Ishikawa (cell line): ENCODE measurements around the gene ANKRD42.

Source experiments
- CEBPB ChIP-seq: IDR thresholded peaks from 2 replicates; pipeline ENCODE4 v1.6.1; 2012
- CREB1 ChIP-seq: IDR thresholded peaks from 2 replicates; pipeline ENCODE4 v1.6.1; 2012; ENCODE audit warnings: low read depth
- EGR1 ChIP-seq: IDR thresholded peaks from 2 replicates; pipeline ENCODE4 v1.6.1; 2012
- EP300 ChIP-seq: IDR thresholded peaks from 2 replicates; pipeline ENCODE4 v1.6.1; 2012; ENCODE audit warnings: borderline replicate concordance
- FOXM1 ChIP-seq: IDR thresholded peaks from 2 replicates; pipeline ENCODE4 v1.6.1; 2012; ENCODE audit warnings: low read depth, borderline replicate concordance
- NFIC ChIP-seq: IDR thresholded peaks from 2 replicates; pipeline ENCODE4 v1.6.1; 2012
- RAD21 ChIP-seq: IDR thresholded peaks from 2 replicates; pipeline ENCODE4 v1.6.1; 2012; ENCODE audit warnings: low read depth
- TAF1 ChIP-seq: IDR thresholded peaks from 2 replicates; pipeline ENCODE4 v1.6.1; 2012; ENCODE audit warnings: low read depth, mild to moderate bottlenecking
- TCF12 ChIP-seq: IDR thresholded peaks from 2 replicates; pipeline ENCODE4 v1.6.1; 2012; ENCODE audit warnings: low read depth
- TEAD4 ChIP-seq: IDR thresholded peaks from 2 replicates; pipeline ENCODE4 v1.6.1; 2012
- USF1 ChIP-seq: IDR thresholded peaks from 2 replicates; pipeline ENCODE4 v1.6.1; 2012
- YY1 ChIP-seq: IDR thresholded peaks from 2 replicates; pipeline ENCODE4 v1.6.1; 2012; ENCODE audit warnings: low read depth
- ZBTB7A ChIP-seq: IDR thresholded peaks from 2 replicates; pipeline ENCODE4 v1.6.1; 2012; ENCODE audit warnings: low read depth
- TF ChIP-seq, protein P1 (sequence below): IDR thresholded peaks from 2 replicates; pipeline ENCODE4 v1.6.1; 2012; ENCODE audit warnings: low read depth, mild to moderate bottlenecking
- TF ChIP-seq, protein P2 (sequence below): IDR thresholded peaks from 2 replicates; pipeline ENCODE4 v1.6.1; 2012

Gene ANKRD42

GRCh38 chr11:83219095-83219494 is 25.6 kb downstream of the ANKRD42 start:
- TF ChIP-seq FOXM1: no peak
- peak; percentile 46; the same call in 1 of the 2 replicates for TF ChIP-seq RAD21

GRCh38 chr11:83220260-83220659 is 26.7 kb downstream of the ANKRD42 start:
- no peak for TF ChIP-seq YY1
- TF ChIP-seq USF1: no peak
- TF ChIP-seq TAF1: no peak
- TF ChIP-seq TEAD4: no peak
- TF ChIP-seq FOXM1: no peak
- no peak for TF ChIP-seq TCF12
- no peak for TF ChIP-seq EP300
- TF ChIP-seq CREB1: no peak
- no peak for TF ChIP-seq NFIC
- TF ChIP-seq EGR1: no peak
- TF ChIP-seq, protein P1, sequence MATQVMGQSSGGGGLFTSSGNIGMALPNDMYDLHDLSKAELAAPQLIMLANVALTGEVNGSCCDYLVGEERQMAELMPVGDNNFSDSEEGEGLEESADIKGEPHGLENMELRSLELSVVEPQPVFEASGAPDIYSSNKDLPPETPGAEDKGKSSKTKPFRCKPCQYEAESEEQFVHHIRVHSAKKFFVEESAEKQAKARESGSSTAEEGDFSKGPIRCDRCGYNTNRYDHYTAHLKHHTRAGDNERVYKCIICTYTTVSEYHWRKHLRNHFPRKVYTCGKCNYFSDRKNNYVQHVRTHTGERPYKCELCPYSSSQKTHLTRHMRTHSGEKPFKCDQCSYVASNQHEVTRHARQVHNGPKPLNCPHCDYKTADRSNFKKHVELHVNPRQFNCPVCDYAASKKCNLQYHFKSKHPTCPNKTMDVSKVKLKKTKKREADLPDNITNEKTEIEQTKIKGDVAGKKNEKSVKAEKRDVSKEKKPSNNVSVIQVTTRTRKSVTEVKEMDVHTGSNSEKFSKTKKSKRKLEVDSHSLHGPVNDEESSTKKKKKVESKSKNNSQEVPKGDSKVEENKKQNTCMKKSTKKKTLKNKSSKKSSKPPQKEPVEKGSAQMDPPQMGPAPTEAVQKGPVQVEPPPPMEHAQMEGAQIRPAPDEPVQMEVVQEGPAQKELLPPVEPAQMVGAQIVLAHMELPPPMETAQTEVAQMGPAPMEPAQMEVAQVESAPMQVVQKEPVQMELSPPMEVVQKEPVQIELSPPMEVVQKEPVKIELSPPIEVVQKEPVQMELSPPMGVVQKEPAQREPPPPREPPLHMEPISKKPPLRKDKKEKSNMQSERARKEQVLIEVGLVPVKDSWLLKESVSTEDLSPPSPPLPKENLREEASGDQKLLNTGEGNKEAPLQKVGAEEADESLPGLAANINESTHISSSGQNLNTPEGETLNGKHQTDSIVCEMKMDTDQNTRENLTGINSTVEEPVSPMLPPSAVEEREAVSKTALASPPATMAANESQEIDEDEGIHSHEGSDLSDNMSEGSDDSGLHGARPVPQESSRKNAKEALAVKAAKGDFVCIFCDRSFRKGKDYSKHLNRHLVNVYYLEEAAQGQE: no peak
- TF ChIP-seq CEBPB: no peak
- no peak for TF ChIP-seq RAD21
- TF ChIP-seq, protein P2, sequence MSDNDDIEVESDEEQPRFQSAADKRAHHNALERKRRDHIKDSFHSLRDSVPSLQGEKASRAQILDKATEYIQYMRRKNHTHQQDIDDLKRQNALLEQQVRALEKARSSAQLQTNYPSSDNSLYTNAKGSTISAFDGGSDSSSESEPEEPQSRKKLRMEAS: no peak

DNA sequence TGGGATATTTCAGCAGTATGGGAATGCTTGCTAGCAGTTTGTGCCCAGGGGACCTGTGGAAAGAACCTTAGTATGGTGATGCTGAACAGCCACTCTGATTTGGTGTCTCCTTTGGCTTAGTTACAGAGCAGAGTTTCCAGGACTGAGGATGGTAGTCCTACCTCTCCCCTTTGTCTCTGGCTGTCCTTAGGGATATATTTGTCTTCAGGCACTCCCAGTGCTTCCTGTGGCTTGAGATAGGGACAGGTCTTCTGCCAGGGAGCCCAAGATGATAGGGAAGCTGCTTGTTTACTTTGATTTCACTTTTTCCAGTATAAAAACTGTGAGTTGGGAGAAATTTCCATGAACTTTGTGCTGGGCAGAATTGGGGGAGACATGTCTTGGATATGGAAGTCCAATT is 28.2 kb downstream of the ANKRD42 start:
- TF ChIP-seq NFIC (no peak), YY1 (no peak), EGR1 (no peak), CREB1 (no peak), TCF12 (no peak), EP300 (no peak), USF1 (no peak), TEAD4 (no peak), FOXM1 (no peak), CEBPB (no peak), ZBTB7A (no peak), TAF1 (no peak), RAD21 (no peak)
- TF ChIP-seq, protein P1: no peak
- TF ChIP-seq, protein P2: no peak

- TF ChIP-seq YY1 (no peak), ZBTB7A (no peak), TAF1 (no peak), USF1 (no peak), RAD21 (no peak), CEBPB (no peak), CREB1 (no peak)
These were observed 29.0 kb downstream of the ANKRD42 start for GRCh38 chr11:83222499-83222898.

- TF ChIP-seq, protein P1: no peak
- no peak for TF ChIP-seq CEBPB
- no peak for TF ChIP-seq EP300
- TF ChIP-seq TAF1: no peak
- TF ChIP-seq FOXM1: no peak
- TF ChIP-seq YY1: no peak
- TF ChIP-seq TCF12: no peak
- TF ChIP-seq TEAD4: no peak
- TF ChIP-seq, protein P2: no peak
- no peak for TF ChIP-seq USF1
- no peak for TF ChIP-seq RAD21
- TF ChIP-seq NFIC: no peak
- no peak for TF ChIP-seq CREB1
- no peak for TF ChIP-seq ZBTB7A
These were observed 29.9 kb downstream of the ANKRD42 start for GRCh38 chr11:83223457-83223856.
